Activated T-cell treated with anti-CD3 and anti-CD28 coated beads, Interleukin-2, amount 50 U/mL, for 1 hour (primary cell): ENCODE measurements around the gene FLVCR1.

Source experiments
- DNase-seq: peaks from one replicate; pipeline ENCODE4 v3.0.0-alpha.2; 2020

The FLVCR1 gene

DNA sequence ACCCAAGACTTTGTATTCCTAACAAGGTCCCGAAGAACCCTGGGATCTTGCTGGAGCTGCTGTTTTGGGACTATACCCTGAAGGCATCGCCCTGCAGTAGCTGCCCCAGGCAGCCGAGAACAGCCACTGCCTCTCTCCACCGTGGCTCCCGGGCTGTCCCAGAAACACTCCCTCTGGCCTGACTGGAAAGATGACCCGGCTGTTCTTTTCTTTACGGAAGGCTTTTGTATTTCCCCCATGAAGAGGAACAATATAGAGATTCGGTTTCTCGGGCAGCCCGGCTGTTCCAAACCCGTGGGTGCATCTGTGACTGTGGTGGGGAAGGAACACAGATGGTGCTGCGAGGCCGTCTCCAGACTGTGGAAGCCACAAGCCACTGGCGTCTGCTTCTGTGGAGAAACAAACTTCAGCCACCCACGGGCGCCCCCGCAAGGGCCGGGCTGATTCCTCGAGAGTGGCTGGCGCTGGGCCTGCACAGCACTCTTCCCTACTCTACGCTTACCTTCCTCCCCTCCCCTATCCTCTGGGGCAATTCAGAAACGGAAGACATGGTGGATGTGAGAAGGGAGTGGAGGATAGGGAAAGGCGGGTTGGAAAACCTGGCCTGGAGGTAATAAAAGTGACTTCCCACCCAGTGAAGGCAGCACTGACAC, 58.5 kb downstream of the FLVCR1 start:
- no peak for DNase-seq

GRCh38 chr1:212917134-212917485, 59.0 kb downstream of the FLVCR1 start:
- DNase-seq, result no peak

DNA sequence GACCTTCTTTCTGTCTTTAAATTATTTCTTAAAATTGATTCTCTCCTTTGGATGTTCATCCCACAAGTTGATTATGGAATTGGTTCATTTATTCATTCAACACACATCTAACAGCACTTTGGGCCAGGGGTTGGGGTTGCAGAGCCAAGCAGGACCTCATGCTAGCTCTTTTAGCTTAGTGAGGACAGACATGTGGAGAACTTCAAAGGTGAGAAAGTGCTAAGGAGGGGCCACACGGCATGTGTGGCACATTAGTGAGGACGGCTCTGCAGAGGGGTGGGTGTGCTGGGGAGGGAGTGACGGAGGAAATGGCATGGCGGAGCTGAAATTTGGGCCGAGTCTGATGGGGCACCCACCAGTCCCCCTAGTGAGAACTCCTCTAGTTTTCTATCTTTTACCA, 59.8 kb downstream of the FLVCR1 start:
- DNase-seq, result no peak

DNA sequence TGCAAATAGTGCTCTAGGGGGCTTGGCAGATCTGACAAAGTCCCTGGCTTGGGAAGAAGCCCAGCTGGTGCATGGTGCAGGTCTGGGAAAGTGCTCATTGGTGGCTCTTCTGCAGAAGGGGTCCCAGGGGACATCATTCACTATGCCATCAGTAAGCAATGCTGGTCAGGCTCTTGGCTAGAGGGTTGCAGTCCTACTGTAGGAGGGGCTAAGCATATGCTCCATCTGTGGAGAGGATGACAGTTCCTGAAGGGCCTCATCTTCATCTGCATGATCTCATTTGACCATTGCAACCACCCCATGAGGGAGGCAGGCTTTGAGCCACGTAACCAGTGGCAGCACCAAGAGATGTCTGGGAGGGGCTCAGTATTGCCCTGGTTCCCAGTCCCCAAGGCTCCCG, 60.7 kb downstream of the FLVCR1 start:
- no peak for DNase-seq

DNA sequence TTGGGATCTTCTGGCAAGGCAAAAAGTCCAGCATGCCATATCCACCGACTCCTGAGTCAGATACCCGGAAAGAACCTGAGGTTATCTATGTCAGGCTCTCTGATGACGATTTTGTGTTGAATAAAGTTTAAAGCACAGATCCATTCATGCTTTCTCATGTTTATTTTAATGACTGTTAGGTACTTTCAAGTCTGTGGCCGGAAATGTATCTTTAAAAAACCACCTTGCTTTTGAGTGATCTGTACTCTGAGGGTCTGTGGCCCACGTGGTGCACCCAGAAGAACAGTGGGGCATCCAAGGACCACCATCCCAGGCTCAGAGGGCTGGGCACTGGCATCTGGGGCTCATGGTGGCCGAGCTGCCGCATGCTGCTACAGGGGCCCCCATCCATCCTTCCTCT, 62.2 kb downstream of the FLVCR1 start:
- DNase-seq, result no peak

- no peak for DNase-seq
Measured at GRCh38 chr1:212920896-212921295, 62.8 kb downstream of the FLVCR1 start.

DNA sequence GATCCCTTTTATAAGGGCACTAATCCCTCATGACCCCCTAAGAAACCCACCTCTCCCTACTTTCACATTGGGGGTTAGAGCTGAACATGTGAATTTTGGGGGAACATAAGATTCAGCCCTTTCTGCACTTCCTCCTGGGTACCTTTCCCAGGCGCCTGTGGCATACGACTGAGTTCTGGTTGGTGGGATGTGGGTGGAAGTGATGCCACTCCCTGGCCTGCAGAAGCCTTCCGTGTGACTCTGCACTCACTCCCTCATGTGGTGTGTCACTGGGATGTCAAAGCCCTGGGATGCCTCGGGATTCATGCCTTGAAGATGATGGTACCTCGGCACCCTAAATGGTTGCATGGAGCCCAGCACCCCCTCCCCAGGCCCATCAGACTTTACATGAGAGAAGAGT, 63.9 kb downstream of the FLVCR1 start:
- DNase-seq, result no peak

DNA sequence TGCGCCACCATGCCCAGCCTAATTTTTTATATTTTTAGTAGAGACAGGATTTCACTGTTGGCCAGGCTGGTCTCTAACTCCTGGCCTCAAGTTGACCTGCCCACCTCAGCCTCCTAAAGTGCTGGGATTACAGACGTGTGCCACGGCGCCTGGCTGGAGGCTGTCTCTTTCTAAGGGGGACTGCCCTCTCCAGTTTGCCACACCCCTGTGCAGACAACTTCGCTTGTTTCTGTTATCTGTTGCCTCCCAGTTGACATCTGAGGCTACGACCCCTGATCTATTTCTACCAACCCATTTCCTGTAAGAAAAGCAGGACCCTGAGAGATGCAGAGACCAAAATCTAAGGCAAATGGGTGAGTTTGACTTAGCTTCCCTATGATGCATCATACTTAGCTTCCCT, 68.3 kb downstream of the FLVCR1 start:
- DNase-seq, result no peak

- no peak for DNase-seq
Measured at GRCh38 chr1:212928323-212929291, 70.5 kb downstream of the FLVCR1 start.

DNA sequence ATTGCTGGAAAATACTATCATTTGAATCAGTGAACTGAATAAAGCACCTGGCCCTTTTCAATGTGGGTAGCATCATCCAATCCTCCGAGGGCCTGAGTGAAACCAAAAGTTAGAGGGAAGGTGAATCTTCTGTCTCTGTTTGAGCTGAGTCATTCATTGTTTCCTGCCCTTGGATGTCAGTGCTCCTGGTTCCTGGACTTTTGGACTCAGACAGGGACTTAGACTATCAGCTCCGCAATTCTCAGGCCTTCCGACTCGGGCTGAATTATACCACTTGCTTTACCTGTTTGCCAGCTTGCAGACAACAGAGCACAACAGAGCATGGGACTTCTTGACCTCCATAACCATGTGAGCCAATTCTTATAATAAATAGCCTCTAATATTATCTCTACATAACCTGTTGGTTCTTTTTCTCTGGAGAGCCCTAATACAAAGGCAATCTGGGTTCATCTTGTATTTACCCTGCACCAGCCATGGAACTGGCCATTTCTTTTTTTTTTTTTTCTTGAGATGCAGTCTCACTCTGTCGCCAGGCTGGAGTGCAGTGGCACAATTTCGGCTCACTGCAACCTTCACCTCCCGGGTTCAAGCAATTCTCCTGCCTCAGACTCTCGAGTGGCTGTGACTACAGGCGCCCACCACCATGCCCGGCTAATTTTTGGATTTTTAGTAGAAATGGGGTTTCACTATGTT, 73.1 kb downstream of the FLVCR1 start:
- DNase-seq, result no peak

GRCh38 chr1:212933815-212934471, 75.9 kb downstream of the FLVCR1 start:
- no peak for DNase-seq

- DNase-seq, result no peak
Measured at GRCh38 chr1:212935387-212935981, 77.4 kb downstream of the FLVCR1 start.

GRCh38 chr1:212937034-212937433, 79.0 kb downstream of the FLVCR1 start:
- DNase-seq, result no peak

GRCh38 chr1:212938846-212939245, 80.8 kb downstream of the FLVCR1 start:
- no peak for DNase-seq

- DNase-seq, result no peak
Measured at GRCh38 chr1:212941452-212941851, 83.4 kb downstream of the FLVCR1 start.

- DNase-seq, result no peak
Measured at GRCh38 chr1:212942679-212943392, 84.8 kb downstream of the FLVCR1 start.

DNA sequence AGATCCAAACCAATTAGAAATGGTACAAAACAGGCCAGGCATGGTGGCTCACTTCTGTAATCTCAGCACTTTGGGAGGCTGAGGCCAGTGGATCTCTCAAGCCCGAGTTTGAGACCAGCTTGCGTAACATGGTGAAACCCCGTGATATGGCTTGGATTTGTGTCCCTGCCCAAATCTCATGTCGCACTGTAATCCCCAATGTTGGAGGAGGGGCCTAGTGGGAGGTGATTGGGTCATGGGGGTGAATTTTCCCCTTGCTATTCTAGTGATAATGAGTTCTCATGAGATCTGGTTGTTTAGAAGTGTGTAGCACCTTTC, 85.3 kb downstream of the FLVCR1 start:
- DNase-seq, result no peak

DNA sequence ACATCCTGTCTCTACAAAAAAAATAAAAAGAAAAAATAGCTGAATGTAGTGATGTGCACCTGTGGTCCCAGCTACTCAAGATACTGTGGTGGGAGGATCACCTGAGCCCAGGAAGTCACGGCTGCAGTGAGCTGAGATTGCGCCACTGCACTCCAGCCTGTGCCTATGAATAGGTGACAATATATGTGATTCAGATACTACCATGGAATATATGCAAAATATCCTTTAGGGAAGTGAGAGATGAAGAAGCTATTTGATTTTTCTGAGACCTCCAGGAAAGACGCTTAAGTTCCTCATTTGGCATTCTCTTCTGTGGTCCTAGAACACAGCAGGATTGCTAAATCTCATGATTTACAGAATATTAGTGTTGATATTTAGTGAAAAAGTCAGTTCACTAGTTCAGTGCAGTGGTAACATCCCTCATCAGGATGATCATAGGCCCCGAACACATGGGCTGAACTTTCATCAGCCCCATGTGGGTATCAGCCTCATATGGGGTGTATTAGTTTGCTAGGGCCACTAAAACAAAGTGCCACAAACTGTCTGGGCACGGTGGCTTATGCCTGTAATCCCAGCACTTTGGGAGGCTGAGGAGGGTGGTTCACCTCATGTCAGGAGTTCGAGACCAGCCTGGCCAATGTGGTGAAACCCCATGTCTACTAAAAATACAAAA, 86.3 kb downstream of the FLVCR1 start:
- DNase-seq, result no peak

DNA sequence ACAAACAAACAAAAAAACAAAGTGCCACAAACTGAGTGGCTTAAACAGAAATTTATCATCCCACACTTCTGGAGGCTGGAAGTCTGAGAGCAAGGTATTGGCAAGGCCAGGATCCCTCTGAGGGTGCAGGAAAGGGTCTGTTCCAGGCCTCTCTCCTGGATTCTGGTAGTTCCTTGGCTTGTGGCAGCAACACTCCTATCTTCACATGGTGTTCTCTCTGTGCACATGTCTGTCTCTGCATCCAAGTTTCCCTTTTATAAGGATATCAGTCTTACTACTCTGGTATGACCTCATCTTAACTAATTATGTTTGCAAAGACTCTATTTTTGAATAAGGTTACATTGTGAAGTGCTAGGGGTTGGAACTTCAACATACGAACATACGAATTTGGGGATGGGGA, 87.0 kb downstream of the FLVCR1 start:
- no peak for DNase-seq

- DNase-seq, result no peak
Measured at GRCh38 chr1:212945463-212946160, 87.5 kb downstream of the FLVCR1 start.

GRCh38 chr1:212946872-212947271, 88.8 kb downstream of the FLVCR1 start:
- no peak for DNase-seq
